CD4-positive, alpha-beta T cell treated with Interleukin-4 for 4 hours (primary cell): ENCODE data around the gene DDC.

Experiments
- DNase-seq: peaks from one replicate; pipeline ENCODE4 v3.0.0-alpha.2; 2020

Gene DDC

GRCh38 chr7:50450590-50451032 is 114.6 kb downstream of the DDC start:
- DNase-seq, result peak; percentile 24

- DNase-seq, result peak; percentile 84
Measured at GRCh38 chr7:50449881-50450589, 115.2 kb downstream of the DDC start, which contains the start of gene FIGNL1. Gene FIGNL1 (minus strand): TSS chr7:50450350. CDS start chr7:50447287, 3,063 bp downstream.

GRCh38 chr7:50449501-50449880 is 115.7 kb downstream of the DDC start:
- DNase-seq, result no peak

- no peak for DNase-seq
Measured at GRCh38 chr7:50448823-50449222, 116.4 kb downstream of the DDC start.

- peak; percentile 11 for DNase-seq
Measured at GRCh38 chr7:50446542-50446960, 118.7 kb downstream of the DDC start.

GRCh38 chr7:50436133-50436806 is 128.9 kb downstream of the DDC start:
- DNase-seq, result no peak

- no peak for DNase-seq
Measured at GRCh38 chr7:50431722-50432305, 133.4 kb downstream of the DDC start.

GRCh38 chr7:50431316-50431715 is 133.9 kb downstream of the DDC start:
- no peak for DNase-seq

GRCh38 chr7:50428911-50429310 is 136.3 kb downstream of the DDC start:
- no peak for DNase-seq

- DNase-seq, result no peak
Measured at GRCh38 chr7:50427518-50427917, 137.7 kb downstream of the DDC start.

GRCh38 chr7:50426280-50427045 is 138.7 kb downstream of the DDC start:
- no peak for DNase-seq

GRCh38 chr7:50425318-50425717 is 139.9 kb downstream of the DDC start:
- no peak for DNase-seq

- no peak for DNase-seq
Measured at GRCh38 chr7:50423860-50424259, 141.3 kb downstream of the DDC start.

- DNase-seq, result no peak
Measured at GRCh38 chr7:50422858-50423257, 142.3 kb downstream of the DDC start.

- no peak for DNase-seq
Measured at GRCh38 chr7:50421043-50421442, 144.2 kb downstream of the DDC start.

GRCh38 chr7:50418526-50419290 is 146.5 kb downstream of the DDC start:
- no peak for DNase-seq

GRCh38 chr7:50418086-50418515 is 147.1 kb downstream of the DDC start:
- DNase-seq, result peak; percentile 84

- DNase-seq, result no peak
Measured at GRCh38 chr7:50416527-50417182, 148.6 kb downstream of the DDC start.

- DNase-seq, result no peak
Measured at GRCh38 chr7:50415844-50416364, 149.3 kb downstream of the DDC start.

GRCh38 chr7:50413561-50413960 is 151.6 kb downstream of the DDC start:
- no peak for DNase-seq

- DNase-seq, result no peak
Measured at GRCh38 chr7:50412973-50413372, 152.2 kb downstream of the DDC start.

- no peak for DNase-seq
Measured at GRCh38 chr7:50411332-50411731, 153.9 kb downstream of the DDC start.
